ENCODE results near the gene PIP5KL1.

DNA sequence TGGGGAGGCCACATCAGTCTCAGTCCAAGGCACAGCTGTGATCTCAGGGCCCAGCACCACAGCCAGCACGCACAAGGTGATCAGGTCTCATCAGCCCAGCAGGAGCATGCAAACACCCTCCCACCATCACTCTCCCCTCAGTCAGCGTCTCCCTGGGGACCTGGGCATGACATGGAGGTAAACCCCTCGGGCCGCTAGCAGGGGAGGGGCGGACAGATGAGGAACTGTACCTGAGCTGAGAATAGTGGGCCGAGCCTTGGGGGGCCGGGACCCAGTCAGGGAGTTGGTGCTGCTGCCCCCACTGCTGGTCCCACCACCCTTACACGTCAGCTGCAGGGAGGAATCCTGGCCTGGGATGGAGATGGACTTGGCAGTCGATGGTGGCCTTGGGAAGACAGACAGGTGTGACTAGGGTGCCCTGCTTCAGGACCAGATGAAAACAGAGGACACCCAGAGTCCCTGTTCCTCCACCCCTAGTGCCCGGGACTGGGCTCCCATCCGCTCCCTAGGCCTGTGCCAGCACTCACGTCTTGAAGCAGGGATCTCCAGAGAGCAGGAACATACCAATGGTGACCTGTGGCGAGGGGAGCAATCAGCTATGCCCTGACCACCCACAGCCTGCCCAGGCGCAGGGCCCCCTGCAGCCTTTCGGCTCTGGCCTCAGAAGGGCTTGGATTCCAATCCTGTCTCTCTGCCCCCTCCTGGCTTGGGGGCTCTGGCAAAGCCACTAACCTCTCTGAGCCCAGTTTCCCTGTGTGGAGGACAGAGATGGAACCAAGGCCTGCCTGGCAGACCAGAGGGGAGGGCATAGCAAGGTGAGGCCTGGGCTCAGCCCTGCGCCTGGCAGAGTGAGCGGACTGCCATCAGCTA, 17.5 kb upstream of the PIP5KL1 start:
- no peak for TF ChIP-seq POLR2A (IDR thresholded peaks at IDR 0.05; ENCODE audit: low read length)
- TF ChIP-seq GATA1 (IDR thresholded peaks at IDR 0.05; ENCODE audit: low read depth, low read length): no peak
